Activated CD8-positive, alpha-beta memory T cell treated with anti-CD3 and anti-CD28 coated beads for 1 hour (primary cell): ENCODE results near the gene ATP5PD.
"Not testable (repeated sequence)": the region's sequence is repeated elsewhere in the genome, so short reads cannot be mapped to it uniquely, and the experiment has no call there.

Source experiments
- DNase-seq, 2 donors: peaks; one replicate each; pipeline ENCODE4 v3.0.0-alpha.2; 2020; ENCODE audit warnings: low read depth in 1 of 2; ENCODE audit errors: extremely low read depth in 1 of 2

The ATP5PD gene

GRCh38 chr17:75025398-75025734, 21.4 kb downstream of the ATP5PD start:
- DNase-seq, result not testable (repeated sequence)

- DNase-seq, result no peak
These were observed 21.9 kb downstream of the ATP5PD start for GRCh38 chr17:75024686-75025397.

GRCh38 chr17:75020331-75021110, 26.2 kb downstream of the ATP5PD start:
- no peak for DNase-seq

DNA sequence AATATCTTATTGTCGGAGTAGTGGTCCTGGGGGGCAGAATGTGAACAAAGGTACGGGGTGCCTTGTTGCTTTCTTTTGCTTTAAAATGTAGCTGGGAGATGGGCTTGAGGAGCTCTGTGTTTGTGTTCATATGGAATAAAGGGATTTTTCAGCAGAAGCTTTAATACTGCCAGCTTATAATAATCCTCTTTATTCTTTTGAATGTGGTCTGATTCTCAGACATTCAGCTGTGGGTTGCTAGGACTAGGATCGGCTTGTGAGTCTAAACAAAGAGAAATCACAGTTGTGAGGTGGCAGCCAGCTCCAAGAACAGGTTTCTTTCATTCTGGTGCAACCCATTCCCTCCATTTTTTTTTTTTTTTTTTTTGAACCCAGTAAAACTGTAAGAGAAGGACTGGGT, 27.1 kb downstream of the ATP5PD start:
- no peak for DNase-seq

DNA sequence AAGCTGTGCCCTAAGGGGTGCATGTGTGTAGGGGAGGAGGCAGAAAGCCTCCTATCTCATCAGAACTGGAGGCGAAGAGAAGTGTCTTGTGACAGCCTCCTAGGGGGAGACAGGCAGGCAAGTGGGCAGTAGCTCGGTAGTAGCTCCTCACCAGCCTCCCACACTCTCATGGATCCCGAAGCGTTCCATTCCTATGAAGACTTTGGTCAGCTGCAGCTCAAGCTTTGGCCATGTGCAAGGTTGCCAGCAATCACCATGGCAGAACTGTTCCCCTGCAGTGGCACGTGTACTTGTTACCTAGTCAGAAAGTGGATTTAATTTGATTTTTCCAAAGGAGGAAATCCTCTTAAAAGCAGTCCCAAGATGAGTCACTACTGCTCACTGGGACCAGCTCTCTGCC, 27.6 kb downstream of the ATP5PD start:
- DNase-seq, result no peak

GRCh38 chr17:75013092-75013559, 33.6 kb downstream of the ATP5PD start:
- no peak for DNase-seq

DNA sequence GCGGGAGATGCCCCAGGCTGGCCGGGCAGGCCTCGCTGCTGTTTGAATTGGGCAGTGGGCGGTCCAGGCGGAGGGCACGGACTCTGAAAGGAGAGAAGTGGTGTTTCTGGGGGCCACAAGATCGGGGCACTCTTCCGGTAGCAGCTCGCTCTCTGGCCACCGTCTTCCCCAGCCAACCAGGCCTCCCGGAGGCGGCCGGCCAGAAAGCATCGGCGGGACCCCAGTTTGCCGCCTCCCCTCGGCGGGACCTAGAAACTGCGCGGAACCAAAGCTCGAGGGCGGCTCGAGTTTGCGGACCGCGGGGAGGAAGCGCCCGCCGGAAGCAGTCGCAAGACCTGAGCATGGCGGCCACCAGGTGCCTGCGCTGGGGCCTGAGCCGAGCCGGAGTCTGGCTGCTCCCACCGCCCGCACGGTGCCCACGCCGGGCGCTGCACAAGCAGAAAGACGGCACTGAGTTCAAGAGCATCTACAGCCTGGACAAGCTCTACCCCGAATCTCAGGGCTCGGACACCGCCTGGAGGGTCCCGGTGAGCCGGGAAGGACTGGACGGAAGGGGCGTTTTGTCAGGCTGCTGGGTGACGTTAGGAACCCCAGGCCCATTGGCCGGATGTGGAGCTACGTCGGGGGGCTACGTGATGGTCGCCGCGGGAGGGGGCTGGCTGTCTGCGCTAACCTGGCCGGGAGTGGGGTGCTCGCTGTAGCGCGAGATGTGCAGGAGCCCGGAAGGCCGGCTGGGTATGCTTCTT, 34.2 kb downstream of the ATP5PD start, which contains the start of gene MRPL58:
Gene MRPL58 (plus strand): TSS at position 325 of the 746 bp plus-strand sequence. CDS start 17 bp downstream, at position 342.
- peak; percentile 49 to 70 for DNase-seq

- DNase-seq, result no peak
These were observed 34.7 kb downstream of the ATP5PD start for GRCh38 chr17:75012096-75012345.

GRCh38 chr17:75011401-75012095, 35.2 kb downstream of the ATP5PD start:
- DNase-seq, result no peak

DNA sequence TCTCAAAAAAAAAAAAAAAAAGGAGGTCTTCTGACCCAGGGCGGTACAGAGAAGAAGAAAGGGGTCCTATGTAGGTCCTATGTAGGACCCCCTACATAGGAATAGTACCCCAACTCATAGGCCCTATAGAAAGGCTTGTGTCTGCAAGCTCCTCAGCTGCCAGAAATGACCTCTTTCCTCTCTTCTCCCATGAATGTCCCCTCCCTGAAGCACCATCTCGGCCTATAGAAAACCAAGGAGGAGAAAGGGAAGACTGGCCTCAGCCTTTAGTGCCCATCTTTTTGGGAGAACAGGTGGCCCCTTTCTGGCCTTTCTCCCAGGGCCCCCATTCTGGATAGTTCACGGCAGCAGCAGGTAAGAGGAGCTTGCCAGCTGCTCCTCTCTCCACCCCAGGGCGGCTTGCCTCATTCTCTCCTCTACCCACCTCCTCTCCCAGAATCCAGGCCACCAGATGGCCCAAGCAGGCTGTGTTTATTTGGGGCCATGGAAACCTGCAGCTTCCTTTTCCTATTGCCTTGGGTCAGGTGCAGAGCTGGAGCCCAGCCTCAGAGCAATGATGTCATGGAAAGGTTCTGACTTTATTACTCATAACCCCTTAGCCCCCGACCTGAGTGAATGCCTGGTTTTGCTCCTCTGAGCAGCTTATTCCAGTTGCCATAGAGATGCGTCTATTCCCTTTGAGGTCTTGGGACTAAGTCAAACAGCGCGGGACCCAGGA, 35.9 kb downstream of the ATP5PD start:
- DNase-seq, result no peak

- DNase-seq, result no peak
These were observed 37.5 kb downstream of the ATP5PD start for GRCh38 chr17:75009139-75009724.

- no peak for DNase-seq
These were observed 38.4 kb downstream of the ATP5PD start for GRCh38 chr17:75008373-75008772.

DNA sequence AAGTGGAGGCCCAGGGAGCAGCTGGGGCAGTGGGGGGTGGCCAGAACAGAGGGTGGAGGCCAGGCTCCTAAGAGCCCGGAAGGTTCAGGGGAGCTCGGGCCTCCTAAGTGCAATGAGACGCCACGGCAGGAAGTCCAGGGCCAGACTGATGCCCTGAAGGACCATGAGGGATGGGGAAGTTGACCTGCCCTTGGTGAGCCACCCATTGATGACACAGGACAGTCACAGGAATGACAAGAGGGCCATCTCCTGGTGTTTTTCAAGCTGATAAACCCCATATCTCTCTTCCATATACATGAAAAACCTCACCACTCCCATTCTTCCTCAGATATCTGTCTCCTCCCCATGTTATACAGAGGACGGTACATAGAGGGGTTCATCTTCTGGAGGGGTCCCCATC, 40.1 kb downstream of the ATP5PD start:
- no peak for DNase-seq

DNA sequence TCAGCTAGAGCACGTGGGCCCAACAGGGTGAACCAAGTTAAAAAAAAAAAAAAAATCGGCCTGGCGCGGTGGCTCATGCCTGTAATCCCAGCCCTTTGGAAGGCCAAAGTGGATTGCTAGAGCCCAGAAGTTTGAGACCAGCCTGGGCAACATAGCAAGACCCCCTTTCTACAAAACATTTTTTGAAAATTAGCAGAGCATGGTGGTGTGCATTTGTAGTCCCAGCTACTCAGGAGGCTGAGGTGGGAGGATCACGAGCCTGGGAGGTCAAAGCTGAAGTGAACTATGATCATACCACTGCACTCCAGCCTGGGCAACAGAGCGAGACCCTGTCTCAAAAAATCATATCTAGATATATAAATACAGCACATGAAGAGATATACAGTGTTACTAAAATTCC, 40.7 kb downstream of the ATP5PD start:
- DNase-seq, result not testable (repeated sequence)

GRCh38 chr17:75005291-75005690, 41.5 kb downstream of the ATP5PD start:
- no peak for DNase-seq

DNA sequence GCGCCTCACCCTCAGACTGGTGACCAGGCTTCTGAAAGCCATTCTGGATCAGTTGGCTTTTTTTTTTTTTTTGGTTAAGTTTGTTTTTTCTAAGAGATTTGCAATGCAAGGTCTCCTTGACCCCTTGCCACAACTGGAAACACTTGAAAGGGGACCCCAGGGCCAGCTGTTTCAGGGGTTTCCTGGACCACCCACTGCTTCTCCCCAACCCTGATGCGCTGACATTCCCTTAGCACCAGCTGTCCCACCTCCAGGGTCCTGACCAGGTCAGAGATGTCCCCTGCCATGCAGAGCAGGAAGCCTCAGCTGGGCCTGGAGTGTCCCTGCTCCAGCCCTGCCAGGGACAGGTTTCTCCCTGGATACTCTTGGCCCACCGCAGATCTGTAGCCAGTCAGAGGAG, 42.4 kb downstream of the ATP5PD start:
- DNase-seq, result no peak

- DNase-seq, result no peak
These were observed 42.8 kb downstream of the ATP5PD start for GRCh38 chr17:75003957-75004355.

DNA sequence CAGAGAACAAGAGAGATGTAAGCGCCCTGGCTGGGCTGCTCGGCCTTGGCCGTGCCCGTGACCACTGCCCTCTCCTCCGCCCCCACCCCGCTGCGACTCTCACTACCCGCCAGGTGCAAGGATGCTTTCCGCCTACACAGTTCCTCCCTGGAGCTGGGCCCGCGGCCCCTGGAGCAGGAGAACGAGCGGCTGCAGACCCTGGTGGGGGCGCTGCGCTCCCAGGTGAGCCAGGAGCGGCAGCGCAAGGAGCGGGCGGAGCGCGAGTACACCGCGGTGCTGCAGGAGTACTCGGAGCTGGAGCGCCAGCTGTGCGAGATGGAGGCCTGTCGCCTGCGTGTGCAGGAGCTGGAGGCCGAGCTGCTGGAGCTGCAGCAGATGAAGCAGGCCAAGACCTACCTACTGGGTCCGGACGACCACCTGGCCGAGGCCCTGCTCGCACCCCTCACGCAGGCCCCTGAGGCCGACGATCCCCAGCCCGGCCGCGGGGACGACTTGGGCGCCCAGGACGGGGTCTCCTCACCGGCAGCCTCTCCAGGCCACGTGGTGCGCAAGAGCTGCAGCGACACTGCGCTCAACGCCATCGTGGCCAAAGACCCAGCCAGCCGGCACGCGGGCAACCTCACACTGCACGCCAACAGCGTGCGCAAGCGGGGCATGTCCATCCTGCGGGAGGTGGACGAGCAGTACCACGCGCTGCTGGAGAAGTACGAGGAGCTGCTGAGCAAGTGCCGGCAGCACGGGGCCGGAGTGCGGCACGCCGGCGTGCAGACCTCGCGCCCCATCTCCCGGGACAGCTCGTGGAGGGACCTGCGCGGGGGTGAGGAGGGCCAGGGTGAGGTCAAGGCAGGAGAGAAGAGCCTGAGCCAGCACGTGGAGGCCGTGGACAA, 43.5 kb downstream of the ATP5PD start:
- no peak for DNase-seq
